HL-60 (cell line): Measurements from ENCODE around the gene SLC35B4.

Experiments
- DNase-seq, 2 experiments: peaks; one replicate each; pipeline ENCODE4 v3.0.0-alpha.2; 2010 to 2020; ENCODE audit warnings: low read depth in 1 of 2, low spot score in 1 of 2
- H3K27ac ChIP-seq: fragments of 250-450 bp; sonication (Bioruptor Pico); replicated peaks from 2 replicates; pipeline ENCODE4 v1.5.1; 2020; ENCODE audit warnings: mild to moderate bottlenecking, moderate library complexity
- H3K27me3 ChIP-seq: fragments of 250-450 bp; sonication (Bioruptor Pico); 2 replicates; pipeline ENCODE4 v1.5.1; 2021; ENCODE audit warnings: mild to moderate bottlenecking, moderate library complexity; ENCODE audit not compliant: insufficient read depth, poor library complexity, severe bottlenecking
- H3K4me3 ChIP-seq: replicated peaks from 2 replicates; pipeline ENCODE4 v1.5.1; 2011; ENCODE audit warnings: mild to moderate bottlenecking, control low read depth, low read length; ENCODE audit not compliant: insufficient read depth
- GABPA ChIP-seq: IDR thresholded peaks from 2 replicates; pipeline ENCODE4 v1.6.1; 2012; ENCODE audit warnings: low read depth
- POLR2AphosphoS5 ChIP-seq: IDR thresholded peaks from 2 replicates; pipeline ENCODE4 v1.6.1; 2012; ENCODE audit warnings: low read depth
- SPI1 ChIP-seq: IDR thresholded peaks from 2 replicates; pipeline ENCODE4 v1.6.1; 2012; ENCODE audit warnings: low read depth, mild to moderate bottlenecking, borderline replicate concordance
- TF ChIP-seq, protein P1 (sequence below): IDR thresholded peaks from 2 replicates; pipeline ENCODE4 v1.6.1; 2012; ENCODE audit warnings: low read depth; ENCODE audit not compliant: insufficient replicate concordance
- TF ChIP-seq, protein P2 (sequence below): IDR thresholded peaks from one replicate; pipeline ENCODE4 v1.5.1; 2011; ENCODE audit warnings: low read length, control low read depth, inconsistent platforms; ENCODE audit not compliant: insufficient read depth

The SLC35B4 gene

DNA sequence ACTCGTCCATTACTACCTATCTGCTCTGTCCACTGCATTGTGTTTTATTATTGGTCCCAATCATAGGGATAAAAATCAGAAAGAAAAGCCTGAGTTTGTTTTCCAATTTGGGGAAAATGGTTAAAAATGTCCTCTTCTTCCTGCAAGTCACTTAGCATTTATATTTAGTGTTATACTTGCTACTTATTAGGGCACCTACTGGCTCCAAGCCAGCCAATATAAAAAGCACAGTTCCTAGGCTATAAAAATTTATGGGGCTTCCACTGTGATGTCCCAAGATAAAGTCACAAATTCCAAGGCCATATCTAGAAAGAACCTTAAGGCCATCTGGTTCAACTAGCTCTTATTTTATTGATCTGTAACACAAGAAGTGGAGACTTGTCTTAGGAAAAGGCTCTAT is 3.2 kb downstream of the SLC35B4 start:
- H3K27me3 ChIP-seq: no peaks in the 10 kb centered on the region
- TF ChIP-seq, protein P1, sequence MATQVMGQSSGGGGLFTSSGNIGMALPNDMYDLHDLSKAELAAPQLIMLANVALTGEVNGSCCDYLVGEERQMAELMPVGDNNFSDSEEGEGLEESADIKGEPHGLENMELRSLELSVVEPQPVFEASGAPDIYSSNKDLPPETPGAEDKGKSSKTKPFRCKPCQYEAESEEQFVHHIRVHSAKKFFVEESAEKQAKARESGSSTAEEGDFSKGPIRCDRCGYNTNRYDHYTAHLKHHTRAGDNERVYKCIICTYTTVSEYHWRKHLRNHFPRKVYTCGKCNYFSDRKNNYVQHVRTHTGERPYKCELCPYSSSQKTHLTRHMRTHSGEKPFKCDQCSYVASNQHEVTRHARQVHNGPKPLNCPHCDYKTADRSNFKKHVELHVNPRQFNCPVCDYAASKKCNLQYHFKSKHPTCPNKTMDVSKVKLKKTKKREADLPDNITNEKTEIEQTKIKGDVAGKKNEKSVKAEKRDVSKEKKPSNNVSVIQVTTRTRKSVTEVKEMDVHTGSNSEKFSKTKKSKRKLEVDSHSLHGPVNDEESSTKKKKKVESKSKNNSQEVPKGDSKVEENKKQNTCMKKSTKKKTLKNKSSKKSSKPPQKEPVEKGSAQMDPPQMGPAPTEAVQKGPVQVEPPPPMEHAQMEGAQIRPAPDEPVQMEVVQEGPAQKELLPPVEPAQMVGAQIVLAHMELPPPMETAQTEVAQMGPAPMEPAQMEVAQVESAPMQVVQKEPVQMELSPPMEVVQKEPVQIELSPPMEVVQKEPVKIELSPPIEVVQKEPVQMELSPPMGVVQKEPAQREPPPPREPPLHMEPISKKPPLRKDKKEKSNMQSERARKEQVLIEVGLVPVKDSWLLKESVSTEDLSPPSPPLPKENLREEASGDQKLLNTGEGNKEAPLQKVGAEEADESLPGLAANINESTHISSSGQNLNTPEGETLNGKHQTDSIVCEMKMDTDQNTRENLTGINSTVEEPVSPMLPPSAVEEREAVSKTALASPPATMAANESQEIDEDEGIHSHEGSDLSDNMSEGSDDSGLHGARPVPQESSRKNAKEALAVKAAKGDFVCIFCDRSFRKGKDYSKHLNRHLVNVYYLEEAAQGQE: no peak
- no peak for TF ChIP-seq POLR2AphosphoS5
- DNase-seq: no peak
- no peak overlapping the region for H3K27ac ChIP-seq
- H3K4me3 ChIP-seq: no peak overlapping the region

DNA sequence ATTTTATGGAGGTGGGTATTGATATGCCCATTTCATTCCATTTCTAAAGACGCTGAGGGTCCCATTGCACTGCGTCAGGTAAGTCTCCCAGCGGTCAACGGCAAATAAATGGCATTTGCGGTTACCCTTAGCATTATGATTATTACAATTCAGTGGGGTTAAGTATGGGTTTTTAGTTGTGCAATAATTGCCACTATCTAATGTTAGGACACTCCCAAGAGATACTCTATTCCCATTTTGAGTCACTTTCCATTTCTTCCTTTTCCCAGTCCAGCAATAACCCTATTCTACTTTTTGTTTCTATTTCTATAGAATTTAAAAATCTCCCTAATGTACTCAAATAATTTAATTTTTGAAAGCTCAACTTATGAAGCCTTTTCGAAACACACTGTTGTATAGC is 4.0 kb downstream of the SLC35B4 start:
- H3K27ac ChIP-seq: no peak overlapping the region
- H3K4me3 ChIP-seq: no peak overlapping the region
- TF ChIP-seq GABPA: no peak
- TF ChIP-seq, protein P2, sequence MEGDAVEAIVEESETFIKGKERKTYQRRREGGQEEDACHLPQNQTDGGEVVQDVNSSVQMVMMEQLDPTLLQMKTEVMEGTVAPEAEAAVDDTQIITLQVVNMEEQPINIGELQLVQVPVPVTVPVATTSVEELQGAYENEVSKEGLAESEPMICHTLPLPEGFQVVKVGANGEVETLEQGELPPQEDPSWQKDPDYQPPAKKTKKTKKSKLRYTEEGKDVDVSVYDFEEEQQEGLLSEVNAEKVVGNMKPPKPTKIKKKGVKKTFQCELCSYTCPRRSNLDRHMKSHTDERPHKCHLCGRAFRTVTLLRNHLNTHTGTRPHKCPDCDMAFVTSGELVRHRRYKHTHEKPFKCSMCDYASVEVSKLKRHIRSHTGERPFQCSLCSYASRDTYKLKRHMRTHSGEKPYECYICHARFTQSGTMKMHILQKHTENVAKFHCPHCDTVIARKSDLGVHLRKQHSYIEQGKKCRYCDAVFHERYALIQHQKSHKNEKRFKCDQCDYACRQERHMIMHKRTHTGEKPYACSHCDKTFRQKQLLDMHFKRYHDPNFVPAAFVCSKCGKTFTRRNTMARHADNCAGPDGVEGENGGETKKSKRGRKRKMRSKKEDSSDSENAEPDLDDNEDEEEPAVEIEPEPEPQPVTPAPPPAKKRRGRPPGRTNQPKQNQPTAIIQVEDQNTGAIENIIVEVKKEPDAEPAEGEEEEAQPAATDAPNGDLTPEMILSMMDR: no peak
- TF ChIP-seq, protein P1: no peak
- no peak for TF ChIP-seq POLR2AphosphoS5
- TF ChIP-seq SPI1: no peak
- DNase-seq: no peak
- no peaks in the 10 kb centered on the region for H3K27me3 ChIP-seq

DNA sequence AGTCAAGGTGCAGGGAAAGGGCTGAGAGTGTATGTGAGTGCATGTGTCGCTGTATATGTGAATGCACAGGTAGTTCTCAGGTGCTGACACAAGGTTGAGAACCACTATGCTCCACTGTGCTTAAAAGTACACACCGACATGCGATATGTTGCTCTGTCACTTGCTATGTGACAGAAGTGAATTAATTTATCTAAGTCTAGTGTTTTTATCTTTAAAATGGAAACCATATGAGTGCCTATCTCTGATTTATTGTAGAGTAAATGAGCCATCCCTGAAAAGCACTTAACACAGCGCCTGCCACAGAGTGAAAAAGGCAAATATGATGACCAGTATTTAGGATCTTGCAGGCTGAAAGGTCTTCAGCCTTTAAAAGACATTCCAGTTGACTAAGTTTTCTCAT is 4.9 kb downstream of the SLC35B4 start:
- Histone ChIP-seq H3K4me3 (no peak overlapping the region), H3K27ac (no peak overlapping the region), H3K27me3 (no peaks in the 10 kb centered on the region)
- DNase-seq: no peak
- no peak for TF ChIP-seq SPI1
- TF ChIP-seq POLR2AphosphoS5: no peak
- no peak for TF ChIP-seq GABPA
- TF ChIP-seq, protein P1: no peak
- TF ChIP-seq, protein P2: no peak

DNA sequence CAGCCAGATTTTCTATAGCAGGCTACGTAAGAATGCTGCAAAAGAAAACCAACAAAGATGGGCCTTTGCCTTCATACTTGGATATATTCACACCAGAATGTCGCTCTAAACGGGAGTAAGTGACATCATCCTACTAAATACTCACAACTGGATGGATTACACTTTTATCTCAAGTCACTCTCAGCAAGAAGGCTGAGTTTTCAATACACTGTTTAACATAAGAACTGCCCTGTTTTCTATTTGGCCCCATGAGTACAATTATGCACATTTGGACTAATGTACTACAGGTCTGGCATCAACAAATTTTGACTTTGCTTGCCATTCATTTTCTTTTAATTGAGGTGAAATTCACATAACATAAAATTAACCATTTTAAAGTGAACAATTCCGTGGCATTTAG is 8.2 kb downstream of the SLC35B4 start:
- TF ChIP-seq GABPA: no peak
- TF ChIP-seq, protein P1: no peak
- no peak for TF ChIP-seq POLR2AphosphoS5
- TF ChIP-seq, protein P2: no peak
- TF ChIP-seq SPI1: no peak
- no peaks in the 10 kb centered on the region for H3K27me3 ChIP-seq
- no peak overlapping the region for H3K4me3 ChIP-seq
- no peak overlapping the region for H3K27ac ChIP-seq
- DNase-seq: no peak
